ENCODE measurements around the gene SH3TC2.
A peak's percentile ranks its signal among the peaks of the same experiment; 100 is the strongest.

Gene SH3TC2

DNA sequence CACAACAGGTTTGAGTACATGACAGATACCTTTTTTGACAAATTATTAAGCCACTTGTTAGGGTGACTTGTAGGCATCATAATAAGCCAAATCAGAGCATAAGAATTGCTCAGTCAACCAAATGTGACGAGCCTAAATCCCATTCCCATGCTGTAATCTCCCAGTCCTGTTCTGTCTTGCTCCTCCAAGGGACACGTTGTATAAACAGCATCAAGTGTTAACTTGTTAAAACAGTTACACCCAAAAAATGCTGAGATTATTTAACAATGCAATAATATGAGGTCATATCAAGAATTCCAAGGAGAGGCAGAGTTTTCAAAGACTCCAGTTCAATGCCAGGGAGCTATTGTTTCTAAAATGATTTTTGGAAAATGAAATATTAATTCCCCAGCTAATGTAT is 76.2 kb downstream of the SH3TC2 start:
- TF ChIP-seq, protein P1, sequence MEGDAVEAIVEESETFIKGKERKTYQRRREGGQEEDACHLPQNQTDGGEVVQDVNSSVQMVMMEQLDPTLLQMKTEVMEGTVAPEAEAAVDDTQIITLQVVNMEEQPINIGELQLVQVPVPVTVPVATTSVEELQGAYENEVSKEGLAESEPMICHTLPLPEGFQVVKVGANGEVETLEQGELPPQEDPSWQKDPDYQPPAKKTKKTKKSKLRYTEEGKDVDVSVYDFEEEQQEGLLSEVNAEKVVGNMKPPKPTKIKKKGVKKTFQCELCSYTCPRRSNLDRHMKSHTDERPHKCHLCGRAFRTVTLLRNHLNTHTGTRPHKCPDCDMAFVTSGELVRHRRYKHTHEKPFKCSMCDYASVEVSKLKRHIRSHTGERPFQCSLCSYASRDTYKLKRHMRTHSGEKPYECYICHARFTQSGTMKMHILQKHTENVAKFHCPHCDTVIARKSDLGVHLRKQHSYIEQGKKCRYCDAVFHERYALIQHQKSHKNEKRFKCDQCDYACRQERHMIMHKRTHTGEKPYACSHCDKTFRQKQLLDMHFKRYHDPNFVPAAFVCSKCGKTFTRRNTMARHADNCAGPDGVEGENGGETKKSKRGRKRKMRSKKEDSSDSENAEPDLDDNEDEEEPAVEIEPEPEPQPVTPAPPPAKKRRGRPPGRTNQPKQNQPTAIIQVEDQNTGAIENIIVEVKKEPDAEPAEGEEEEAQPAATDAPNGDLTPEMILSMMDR (conservative IDR thresholded peaks at IDR 0.05; ENCODE audit: low read length): no peak
- DNase-seq (ENCODE audit: low read depth): no peak

DNA sequence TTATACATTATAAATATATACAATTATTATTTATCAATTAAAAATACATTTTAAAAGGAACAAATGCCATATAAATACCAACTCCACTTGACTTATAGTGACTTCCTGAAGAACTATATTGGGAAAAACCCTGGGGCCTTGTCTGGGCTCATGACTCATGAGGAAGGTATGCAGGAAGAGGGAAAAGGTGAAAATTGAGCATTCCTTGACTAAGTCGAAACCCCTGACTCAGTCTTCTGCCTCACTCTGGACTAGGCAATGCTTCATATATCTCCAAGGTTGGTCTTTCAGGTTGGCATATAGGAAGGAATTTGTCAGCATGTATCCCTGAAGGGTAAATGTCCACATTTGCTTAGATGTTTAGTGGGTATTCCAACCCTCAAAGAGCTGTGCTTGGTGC is 78.5 kb downstream of the SH3TC2 start:
- H3K4me3 ChIP-seq (ENCODE audit: low read length): no peak overlapping the region
- no peak for DNase-seq (ENCODE audit: low read depth)
- TF ChIP-seq, protein P1 (conservative IDR thresholded peaks at IDR 0.05; ENCODE audit: low read length): no peak

More for the DNA sequence above, 76.2 kb downstream of the SH3TC2 start:
- no peak overlapping the region for H3K4me3 ChIP-seq (ENCODE audit: low read length)

DNA sequence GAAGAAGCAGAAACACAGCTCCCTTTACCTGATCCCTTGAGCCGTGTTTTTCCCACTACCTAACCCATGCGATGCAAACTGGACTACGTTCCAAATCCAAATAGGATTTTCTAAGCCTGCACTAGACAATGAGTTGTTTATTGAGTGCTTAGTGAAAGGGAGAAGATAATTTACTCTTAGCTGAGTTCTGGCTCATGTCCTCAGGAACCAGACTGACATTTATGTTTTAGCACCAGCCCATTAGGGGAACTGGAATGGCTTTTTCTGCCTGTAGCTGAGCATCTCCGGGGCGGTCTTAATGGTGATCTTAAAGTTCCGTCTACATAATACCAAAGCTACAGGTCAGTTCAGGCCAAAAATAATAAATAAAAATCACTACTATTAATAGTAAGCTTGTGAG is 81.5 kb downstream of the SH3TC2 start:
- TF ChIP-seq, protein P1 (conservative IDR thresholded peaks at IDR 0.05; ENCODE audit: low read length): no peak
- no peak for DNase-seq (ENCODE audit: low read depth)
- H3K4me3 ChIP-seq (ENCODE audit: low read length): no peak overlapping the region

DNA sequence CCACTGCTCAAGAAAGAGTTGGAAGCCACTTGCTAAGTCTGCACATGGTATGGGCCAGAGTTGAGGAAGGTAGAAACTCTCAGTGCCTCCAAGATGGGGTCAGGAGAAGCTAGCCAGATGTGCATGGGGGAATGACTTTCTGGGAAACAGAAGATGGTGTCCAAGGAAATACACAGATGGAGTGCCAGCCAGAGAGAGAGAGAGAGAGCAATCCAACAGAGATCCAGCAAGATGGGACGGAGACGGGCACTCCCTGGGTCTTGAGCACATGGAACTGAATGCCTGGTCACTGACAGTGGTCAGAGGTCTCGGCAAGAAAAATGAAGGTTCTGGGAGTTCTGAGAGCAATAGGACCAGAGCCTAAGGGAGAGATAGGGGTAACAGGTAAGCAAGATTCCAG is 82.1 kb downstream of the SH3TC2 start:
- TF ChIP-seq, protein P1 (conservative IDR thresholded peaks at IDR 0.05; ENCODE audit: low read length): no peak
- no peak for DNase-seq (ENCODE audit: low read depth)

DNA sequence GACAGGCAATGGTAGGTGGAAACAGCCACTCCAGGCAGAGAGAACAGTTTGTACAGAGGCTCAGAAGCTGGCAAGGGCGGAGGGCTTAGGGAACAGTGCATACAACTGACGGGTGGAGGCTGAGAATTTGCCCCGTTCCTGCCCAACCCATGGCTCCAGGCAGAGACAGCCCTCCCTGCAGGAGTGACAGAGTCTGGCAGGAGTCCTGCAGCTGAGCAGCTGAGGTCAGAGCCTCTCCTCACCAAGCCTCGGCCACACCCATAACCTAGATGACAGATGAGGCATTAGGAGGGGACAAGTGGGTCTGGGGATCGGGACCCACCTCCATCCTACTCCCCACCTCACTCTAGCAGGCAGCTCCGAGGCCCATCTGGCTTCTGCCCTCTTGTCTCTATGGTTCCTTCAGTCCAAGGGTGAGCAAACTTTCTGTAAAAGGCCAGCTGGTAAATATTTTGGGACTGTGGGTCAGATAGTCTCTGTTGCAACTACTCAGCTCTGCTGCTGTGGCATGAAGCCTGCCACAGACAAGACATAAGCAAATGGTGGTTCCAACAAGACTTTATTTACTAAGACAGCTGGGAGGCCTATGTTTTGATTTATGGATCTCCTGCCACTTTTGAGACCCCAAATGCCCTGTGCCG is 83.7 kb downstream of the SH3TC2 start:
- DNase-seq (ENCODE audit: low read depth): peak; percentile 35
- TF ChIP-seq, protein P1 (conservative IDR thresholded peaks at IDR 0.05; ENCODE audit: low read length): no peak
- H3K4me3 ChIP-seq (ENCODE audit: low read length): no peak overlapping the region

More for the DNA sequence above, 82.1 kb downstream of the SH3TC2 start:
- no peak overlapping the region for H3K4me3 ChIP-seq (ENCODE audit: low read length)

DNA sequence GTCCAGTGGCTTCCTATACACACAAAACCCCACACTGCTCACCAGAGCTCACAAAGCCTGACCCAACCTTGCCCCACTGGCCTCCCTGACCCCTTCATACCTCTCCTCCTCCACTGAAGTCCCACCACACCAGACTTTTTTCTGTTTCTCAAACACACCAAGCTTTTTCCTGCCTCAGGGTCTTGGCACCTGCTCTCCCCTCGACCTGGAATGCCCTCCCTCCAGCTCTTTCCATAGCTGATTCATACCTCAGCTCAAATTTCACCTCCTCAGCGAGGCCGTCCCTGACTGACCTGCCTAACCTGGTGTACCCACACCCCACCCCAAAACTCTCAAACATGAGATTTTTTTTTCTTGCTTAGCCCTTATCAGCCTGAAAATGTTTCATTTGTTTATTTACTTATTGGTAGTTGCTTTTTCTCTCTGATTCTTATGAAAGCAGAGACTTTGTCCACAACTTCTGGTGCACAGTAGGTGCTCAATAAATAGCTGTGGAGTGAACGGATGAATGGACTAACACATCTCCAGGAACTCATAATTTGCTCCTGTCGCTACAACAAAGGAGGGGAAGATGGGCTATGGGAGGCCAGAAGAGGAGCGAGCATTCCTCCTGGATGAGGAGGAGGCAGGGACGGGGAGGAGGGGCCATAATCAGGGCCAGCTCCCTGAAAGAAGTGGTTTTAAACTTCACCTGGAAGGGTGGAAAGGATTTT is 84.3 kb downstream of the SH3TC2 start:
- no peak overlapping the region for H3K4me3 ChIP-seq (ENCODE audit: low read length)
- TF ChIP-seq, protein P1 (conservative IDR thresholded peaks at IDR 0.05; ENCODE audit: low read length): no peak
- DNase-seq (ENCODE audit: low read depth): no peak

Measured in AG10803 (cell line).